NCI-H1694 (cell line): Measurements from ENCODE around the gene PNMA8A.
A peak's percentile ranks its signal among the peaks of the same experiment; 100 is the strongest.
"Not testable (repeated sequence)": the region's sequence is repeated elsewhere in the genome, so short reads cannot be mapped to it uniquely, and the experiment has no call there.

ENCODE experiments used
- DNase-seq: peaks from one replicate; lab custom pipeline; 2025; lab: John Stamatoyannopoulos, UW

Gene PNMA8A, protein sequence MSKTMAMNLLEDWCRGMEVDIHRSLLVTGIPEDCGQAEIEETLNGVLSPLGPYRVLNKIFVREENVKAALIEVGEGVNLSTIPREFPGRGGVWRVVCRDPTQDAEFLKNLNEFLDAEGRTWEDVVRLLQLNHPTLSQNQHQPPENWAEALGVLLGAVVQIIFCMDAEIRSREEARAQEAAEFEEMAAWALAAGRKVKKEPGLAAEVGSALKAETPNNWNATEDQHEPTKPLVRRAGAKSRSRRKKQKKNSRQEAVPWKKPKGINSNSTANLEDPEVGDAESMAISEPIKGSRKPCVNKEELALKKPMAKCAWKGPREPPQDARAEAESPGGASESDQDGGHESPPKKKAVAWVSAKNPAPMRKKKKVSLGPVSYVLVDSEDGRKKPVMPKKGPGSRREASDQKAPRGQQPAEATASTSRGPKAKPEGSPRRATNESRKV

DNA sequence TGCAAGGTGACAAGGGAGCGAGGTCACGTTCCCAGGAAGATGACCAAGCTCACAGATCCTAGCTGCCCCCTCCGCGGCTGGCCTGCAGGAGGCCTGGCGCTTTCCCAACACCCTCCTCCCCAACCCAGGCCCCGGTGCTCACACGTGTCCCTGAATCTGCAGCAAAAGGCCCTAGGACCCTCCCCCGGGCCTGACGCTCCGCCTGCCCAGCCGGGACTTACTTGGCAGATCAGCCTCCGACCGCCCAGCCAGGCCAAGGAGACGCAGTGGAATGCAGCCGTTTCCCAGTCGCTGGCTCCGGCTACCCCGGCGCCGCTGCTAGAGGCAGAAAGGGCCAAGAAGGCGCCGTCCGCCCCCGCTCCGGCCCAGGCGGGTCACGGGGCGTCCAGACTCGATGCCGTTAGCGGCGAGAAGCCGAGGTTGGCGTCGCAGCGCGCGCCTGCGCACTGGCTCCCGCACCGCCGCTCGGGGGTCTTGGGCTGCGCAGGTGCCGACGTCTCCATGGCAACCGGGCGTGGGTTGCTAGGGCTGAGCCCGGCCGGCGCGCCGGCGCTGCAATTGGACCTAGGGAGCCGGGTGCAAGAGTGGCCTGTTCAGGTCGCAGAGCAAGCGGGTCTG is at the start of gene PNMA8A:
PNMA8A (minus strand) TSS at position 448 of the 618 bp plus-strand sequence. CDS start 528 bp downstream, outside the sequence.
- DNase-seq: peak; percentile 72

DNA sequence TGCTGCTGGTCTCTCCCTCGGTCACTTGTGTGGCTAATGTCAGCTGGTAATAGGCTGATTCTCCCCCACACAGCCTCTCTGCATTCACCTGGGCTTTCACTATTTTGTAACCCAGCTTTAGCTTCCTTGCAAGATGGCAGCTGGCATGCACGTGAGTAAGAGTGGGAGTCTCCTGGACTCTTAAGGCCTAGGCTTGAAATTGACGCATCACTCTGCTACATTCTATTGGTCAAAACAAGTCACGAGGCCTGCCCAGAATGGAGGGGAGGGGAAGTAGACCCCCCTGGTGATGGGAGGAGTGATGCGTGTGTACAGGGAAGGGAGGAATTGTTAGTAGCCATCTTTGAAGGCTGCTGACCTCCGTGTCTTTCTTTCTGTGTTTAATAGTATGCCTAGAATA is 49.3 kb upstream of the PNMA8A start:
- no peak for DNase-seq

DNA sequence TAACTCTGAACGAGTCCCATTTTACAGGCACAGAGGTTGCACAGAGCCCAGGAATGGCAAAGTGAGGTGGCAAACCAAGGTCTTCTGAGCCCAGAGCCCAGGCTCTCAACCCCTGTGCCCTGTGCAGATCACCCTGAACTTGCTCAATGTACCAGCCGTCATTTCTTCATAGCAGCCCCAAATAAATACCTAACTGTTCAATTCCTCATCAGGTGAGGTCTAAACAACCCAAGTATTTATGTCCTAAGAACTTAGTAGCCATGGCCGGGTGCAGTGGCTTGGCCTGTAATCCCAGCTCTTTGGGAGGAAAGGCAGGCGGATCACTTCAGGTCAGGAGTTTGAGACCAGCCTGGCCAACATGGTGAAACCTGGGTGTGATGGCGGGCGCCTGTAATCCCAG is 46.1 kb upstream of the PNMA8A start:
- no peak for DNase-seq

GRCh38 chr19:46515879-46516350 is 44.6 kb upstream of the PNMA8A start:
- DNase-seq: peak; percentile 47

DNA sequence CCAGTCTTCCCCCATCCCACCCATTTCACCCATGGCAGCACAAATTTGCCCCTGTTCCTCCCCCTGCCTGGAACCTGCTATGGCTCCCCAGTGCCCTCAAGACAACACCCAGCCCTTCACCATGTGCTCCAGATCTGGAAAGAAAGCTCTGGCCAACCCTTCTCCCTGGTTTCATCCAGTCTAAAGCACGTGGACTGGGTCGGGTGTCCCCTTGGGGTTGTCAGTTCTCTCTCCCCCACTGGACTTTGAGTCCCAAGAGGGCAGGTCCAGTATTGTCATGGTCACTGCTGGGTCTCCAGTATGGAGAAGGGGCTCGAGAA is 43.9 kb upstream of the PNMA8A start:
- no peak for DNase-seq

DNA sequence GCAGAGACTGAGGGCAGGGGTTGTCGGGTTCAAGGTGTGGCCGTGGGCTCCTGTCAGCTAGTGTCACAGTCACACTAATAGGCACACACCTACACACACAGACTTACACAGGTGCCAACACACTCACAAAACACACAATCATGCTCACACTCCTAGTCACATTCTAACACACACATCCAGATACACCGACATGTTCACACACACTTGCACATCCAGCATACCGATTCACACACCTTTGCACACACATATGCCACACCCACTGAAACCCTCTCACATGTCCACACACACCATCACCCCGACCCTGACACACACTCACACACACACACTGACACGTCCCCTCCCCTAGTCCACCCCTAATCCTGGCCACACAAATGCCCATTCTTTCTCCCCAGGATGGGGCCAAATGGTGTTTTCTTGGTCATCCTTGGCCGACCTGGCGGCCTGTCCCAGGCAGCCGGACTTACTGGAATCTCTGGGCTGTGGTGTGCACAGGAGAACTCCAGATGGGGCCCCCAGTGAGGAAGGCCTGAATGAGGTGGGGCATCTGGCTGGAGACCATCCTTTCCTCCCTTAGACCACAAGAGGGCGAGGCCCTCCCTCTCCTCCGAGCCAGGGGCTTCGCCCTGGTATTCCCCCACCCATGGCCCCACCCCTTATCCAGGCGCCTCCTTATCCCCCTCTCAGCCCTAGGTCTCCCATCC is 43.4 kb upstream of the PNMA8A start:
- DNase-seq: no peak

GRCh38 chr19:46513461-46514236 is 42.3 kb upstream of the PNMA8A start:
- peak; percentile 68 for DNase-seq

DNA sequence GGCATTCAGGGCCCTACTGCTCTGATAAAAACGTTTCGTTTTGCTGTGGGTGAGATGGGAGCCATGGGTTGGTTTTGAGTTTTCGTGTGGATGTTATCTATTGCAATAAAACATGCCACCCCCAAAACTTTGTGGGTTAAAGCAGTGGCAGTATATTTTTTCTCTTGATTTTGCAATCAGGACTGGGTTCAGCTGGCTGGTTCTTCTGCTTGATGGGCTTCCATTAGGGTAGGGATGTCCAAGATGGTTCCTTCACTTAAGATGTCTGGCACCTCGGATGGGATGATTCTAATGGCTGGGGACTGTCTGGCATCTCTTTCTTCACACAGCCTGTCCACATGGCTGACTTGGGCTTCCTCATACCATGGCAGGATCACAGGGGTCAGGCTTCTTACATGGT is 39.9 kb upstream of the PNMA8A start:
- DNase-seq: no peak

GRCh38 chr19:46508206-46508605 is 36.8 kb upstream of the PNMA8A start:
- no peak for DNase-seq

DNA sequence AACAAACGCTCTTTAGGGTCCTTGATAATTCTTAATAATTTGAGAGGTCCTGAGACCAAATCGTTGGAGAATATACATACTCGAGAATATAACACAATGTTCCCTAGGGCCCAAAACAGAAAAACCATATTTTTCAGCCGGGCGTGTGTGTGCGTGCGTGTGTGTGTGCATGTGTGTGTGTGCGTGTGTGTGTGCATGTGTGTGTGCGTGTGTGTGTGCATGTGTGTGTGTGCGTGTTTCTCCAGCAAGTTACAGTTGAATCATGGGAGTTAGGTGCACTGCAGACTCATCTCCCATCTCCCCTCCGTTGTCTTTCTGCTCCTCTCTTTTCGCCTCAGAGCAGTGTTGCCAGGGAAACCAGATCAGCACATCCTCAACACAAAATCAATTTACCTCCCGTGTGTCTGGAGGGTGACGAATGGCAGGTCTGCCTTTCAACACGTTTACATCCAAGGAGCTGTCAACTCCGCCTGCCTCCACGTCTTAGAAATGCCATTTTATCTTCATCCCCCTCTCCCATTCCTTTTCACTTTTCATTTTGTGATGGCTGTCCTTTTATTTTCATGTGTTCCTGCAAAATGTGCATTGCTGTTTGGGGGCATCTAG is 32.6 kb upstream of the PNMA8A start:
- DNase-seq: no peak

GRCh38 chr19:46502891-46503290 is 31.5 kb upstream of the PNMA8A start:
- no peak for DNase-seq

- DNase-seq: no peak
Measured at GRCh38 chr19:46499692-46500091, 28.3 kb upstream of the PNMA8A start.

DNA sequence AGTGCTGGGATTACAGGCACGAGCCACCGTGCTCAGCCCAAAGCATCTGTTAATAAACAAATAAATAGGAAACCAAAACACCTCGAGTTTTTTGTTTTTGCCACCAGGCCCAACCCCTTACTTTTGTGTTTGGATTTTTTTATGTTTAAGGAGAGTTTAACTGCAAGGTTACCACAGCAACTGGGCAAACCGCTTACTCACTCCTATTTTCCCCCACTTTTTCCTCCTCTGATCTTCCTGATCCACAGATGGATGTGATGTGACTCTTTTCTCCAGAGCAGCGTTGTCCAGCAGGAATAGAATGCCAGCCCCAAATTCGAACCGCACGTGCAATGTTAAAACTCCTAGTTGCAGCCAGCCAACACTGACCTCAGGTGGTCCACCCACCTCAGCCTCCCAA is 26.4 kb upstream of the PNMA8A start:
- DNase-seq: no peak

GRCh38 chr19:46496886-46497285 is 25.5 kb upstream of the PNMA8A start:
- not testable (repeated sequence) for DNase-seq

DNA sequence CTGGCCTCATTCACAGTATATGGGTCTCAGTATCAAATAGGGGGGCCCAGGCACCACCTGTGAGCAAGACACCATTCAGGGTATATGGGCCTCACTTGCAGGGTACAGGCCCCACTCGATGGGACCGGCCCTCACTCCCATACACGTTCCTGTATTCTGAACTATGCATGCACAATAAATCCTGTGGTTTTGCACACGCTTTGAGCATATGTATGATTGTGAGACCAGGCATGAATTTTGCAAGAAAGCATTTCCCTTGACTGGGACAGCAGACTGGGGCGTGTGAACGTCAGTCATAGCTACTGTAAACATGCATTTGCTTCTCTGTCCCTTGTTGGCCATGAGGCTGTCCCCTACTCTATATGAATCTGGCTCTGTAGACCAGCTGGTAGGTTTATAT is 24.9 kb upstream of the PNMA8A start:
- DNase-seq: no peak

DNA sequence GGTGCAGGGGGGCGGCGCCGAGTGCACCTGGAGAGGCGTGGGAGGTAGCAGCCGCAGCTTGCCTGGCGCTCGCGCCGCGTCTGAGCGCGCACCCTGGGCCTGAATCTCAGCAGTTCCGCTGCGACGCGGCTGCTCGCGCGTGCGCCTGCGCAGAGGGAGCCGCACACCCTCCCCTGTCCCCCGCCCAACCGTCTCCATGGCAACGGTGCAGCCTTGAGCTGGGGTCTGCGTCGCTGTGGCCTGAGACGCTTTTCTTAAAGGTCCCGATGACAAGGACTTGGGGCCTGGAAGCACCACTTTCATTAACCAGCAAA is 24.4 kb upstream of the PNMA8A start, which contains the start of gene PNMA8B:
PNMA8B (minus strand) TSS at position 82 of the 314 bp plus-strand sequence. CDS start 402 bp downstream, outside the sequence.
- DNase-seq: peak; percentile 71

- DNase-seq: no peak
Measured at GRCh38 chr19:46494941-46495785, 23.8 kb upstream of the PNMA8A start.

GRCh38 chr19:46494146-46494940 is 23.0 kb upstream of the PNMA8A start:
- DNase-seq: no peak

DNA sequence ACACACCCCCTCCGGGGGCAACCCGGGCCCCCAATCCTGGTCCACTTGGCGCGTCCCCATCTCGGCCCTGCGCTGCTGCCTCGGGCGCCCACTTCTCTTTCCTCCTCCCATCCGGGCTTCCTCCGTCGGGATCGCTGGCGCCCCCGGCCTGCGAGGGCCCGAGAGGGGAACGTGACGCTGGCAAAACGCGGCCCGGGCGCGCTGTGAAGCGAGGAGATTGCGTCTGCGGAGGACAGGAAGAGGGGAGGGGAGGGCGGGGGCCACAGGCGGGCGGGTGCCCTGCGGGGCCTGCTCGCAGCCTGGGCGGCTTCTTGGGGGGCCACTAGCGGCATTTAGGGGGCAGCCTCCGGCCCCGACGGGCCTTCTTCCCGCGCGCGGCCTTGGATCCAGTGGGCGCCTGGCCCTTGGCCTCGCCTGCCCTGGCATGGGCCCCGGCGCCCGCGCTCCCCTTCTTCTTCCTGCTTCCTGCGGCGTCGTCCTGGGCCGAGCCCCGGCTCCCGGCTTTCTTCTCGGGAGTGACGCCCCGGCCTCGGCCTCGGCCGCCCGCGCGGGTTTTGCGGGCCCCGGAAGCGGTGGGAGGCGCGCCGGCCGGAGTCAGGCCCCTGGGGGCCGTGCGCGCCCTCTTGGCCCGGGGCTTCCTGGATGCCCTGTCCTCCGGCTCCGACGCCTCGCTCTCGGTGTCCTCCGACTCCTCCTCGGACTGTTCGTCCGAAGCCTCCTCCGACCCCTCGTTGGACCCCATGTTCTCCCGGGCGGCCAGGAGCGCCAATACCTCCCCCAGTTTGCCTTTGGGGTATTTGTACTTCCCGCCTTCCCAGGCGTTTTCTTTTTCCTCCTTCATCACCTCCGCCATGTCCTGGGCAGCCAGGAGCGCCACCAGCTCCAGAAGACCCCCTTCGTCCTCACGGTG is 22.1 kb upstream of the PNMA8A start:
- DNase-seq: no peak
